GM18520 (cell line): Measurements from ENCODE around the gene MUC21.
"Not testable (repeated sequence)": the region's sequence is repeated elsewhere in the genome, so short reads cannot be mapped to it uniquely, and the experiment has no call there.

Source experiments
- ATAC-seq: cut with Tn5 transposase; IDR thresholded peaks from one replicate; pipeline ENCODE4 v1.9.1; 2021; ENCODE audit not compliant: unreplicated experiment

Gene MUC21

GRCh38 chr6:31005249-31006020 is 21.9 kb downstream of the MUC21 start:
- ATAC-seq, result no peak

- ATAC-seq, result no peak
Measured at GRCh38 chr6:31007694-31008093, 24.2 kb downstream of the MUC21 start.

- ATAC-seq, result no peak
Measured at GRCh38 chr6:31008165-31008564, 24.6 kb downstream of the MUC21 start.

GRCh38 chr6:31009731-31010130 is 26.2 kb downstream of the MUC21 start:
- ATAC-seq, result no peak

- no peak for ATAC-seq
Measured at GRCh38 chr6:31010393-31011060, 27.0 kb downstream of the MUC21 start, which contains the start of gene MUC22. MUC22 (plus strand) TSS chr6:31010474; CDS start chr6:31010707, 233 bp downstream.

GRCh38 chr6:31011153-31011552 is 27.6 kb downstream of the MUC21 start:
- no peak for ATAC-seq

GRCh38 chr6:31016659-31017299 is 33.3 kb downstream of the MUC21 start:
- ATAC-seq, result no peak

- ATAC-seq, result not testable (repeated sequence)
Measured at GRCh38 chr6:31017436-31017835, 33.9 kb downstream of the MUC21 start.

- ATAC-seq, result no peak
Measured at GRCh38 chr6:31020057-31020456, 36.5 kb downstream of the MUC21 start.

- ATAC-seq, result not testable (repeated sequence)
Measured at GRCh38 chr6:31020631-31021255, 37.2 kb downstream of the MUC21 start.

- ATAC-seq, result not testable (repeated sequence)
Measured at GRCh38 chr6:31021705-31022531, 38.4 kb downstream of the MUC21 start.

GRCh38 chr6:31025595-31025994 is 42.1 kb downstream of the MUC21 start:
- ATAC-seq, result no peak

GRCh38 chr6:31031095-31031494 is 47.6 kb downstream of the MUC21 start:
- no peak for ATAC-seq

GRCh38 chr6:31033075-31033474 is 49.6 kb downstream of the MUC21 start:
- no peak for ATAC-seq

GRCh38 chr6:31035862-31036497 is 52.5 kb downstream of the MUC21 start:
- no peak for ATAC-seq

GRCh38 chr6:31037169-31037568 is 53.7 kb downstream of the MUC21 start:
- ATAC-seq, result no peak

- ATAC-seq, result no peak
Measured at GRCh38 chr6:31037682-31038081, 54.2 kb downstream of the MUC21 start.

- ATAC-seq, result no peak
Measured at GRCh38 chr6:31038559-31038958, 55.0 kb downstream of the MUC21 start.
